DND-41 (cell line): ENCODE results near the gene KHSRP.

Experiments
- ATAC-seq: fragments of 200-7000 bp; cut with Tn5 transposase; 3 replicates; pipeline ENCODE4 v1.9.1; 2021; ENCODE audit warnings: low read depth; ENCODE audit not compliant: insufficient read depth
- DNase-seq: peaks from one replicate; pipeline ENCODE4 v3.0.0-alpha.2; 2020
- H2AFZ ChIP-seq: 2 replicates; pipeline ENCODE4 v1.6.0; 2012; ENCODE audit warnings: low read depth, low read length
- H3K27ac ChIP-seq: 2 replicates; pipeline ENCODE4 v1.5.1; 2012; ENCODE audit warnings: low read length, inconsistent platforms
- H3K27me3 ChIP-seq: fragments of 200-600 bp; sonication (generic); 2 replicates; pipeline ENCODE4 v1.6.0; 2012; ENCODE audit warnings: low read length, mild to moderate bottlenecking, inconsistent platforms; ENCODE audit not compliant: insufficient read depth, poor library complexity
- H3K36me3 ChIP-seq: 2 replicates; pipeline ENCODE4 v1.5.1; 2012; ENCODE audit warnings: low read length, inconsistent platforms; ENCODE audit not compliant: insufficient read depth
- H3K4me1 ChIP-seq: 2 replicates; pipeline ENCODE4 v1.5.1; 2012; ENCODE audit warnings: mild to moderate bottlenecking, low read length; ENCODE audit not compliant: insufficient read depth
- H3K4me2 ChIP-seq: 2 replicates; pipeline ENCODE4 v1.6.0; 2012; ENCODE audit warnings: mild to moderate bottlenecking, moderate library complexity, low read length, inconsistent platforms; ENCODE audit not compliant: insufficient read depth
- H3K4me3 ChIP-seq, 2 experiments: fragments of 200-600 bp in 1 of 2; shearing (Covaris generic) in 1 of 2; 2 replicates each; pipeline ENCODE4 v1.5.1; 2012 to 2016; ENCODE audit warnings: inconsistent platforms in 2 of 2, low read length in 2 of 2, mild to moderate bottlenecking in 2 of 2, low read depth in 1 of 2, moderate library complexity in 1 of 2
- H3K79me2 ChIP-seq: 2 replicates; pipeline ENCODE4 v1.6.0; 2012; ENCODE audit warnings: low read length, inconsistent platforms; ENCODE audit not compliant: insufficient read depth
- H3K9ac ChIP-seq: 2 replicates; pipeline ENCODE4 v1.6.0; 2012; ENCODE audit warnings: low read depth, mild to moderate bottlenecking, inconsistent platforms, low read length, moderate library complexity
- H3K9me3 ChIP-seq: 2 replicates; pipeline ENCODE4 v1.5.1; 2012; ENCODE audit warnings: low read length, moderate library complexity, mild to moderate bottlenecking, inconsistent platforms; ENCODE audit not compliant: insufficient read depth, severe bottlenecking
- H4K20me1 ChIP-seq: 2 replicates; pipeline ENCODE4 v1.6.0; 2012; ENCODE audit warnings: low read length; ENCODE audit not compliant: insufficient read depth
- EZH2 ChIP-seq: IDR thresholded peaks from 3 replicates; pipeline ENCODE4 v1.6.1; 2012; ENCODE audit warnings: borderline replicate concordance, low read depth, mild to moderate bottlenecking, moderate library complexity, low read length, inconsistent platforms; ENCODE audit not compliant: severe bottlenecking
- TF ChIP-seq, protein P1 (sequence below): IDR thresholded peaks from 2 replicates; pipeline ENCODE4 v1.5.1; 2012; ENCODE audit warnings: borderline replicate concordance, low read length, moderate library complexity, mild to moderate bottlenecking; ENCODE audit not compliant: poor library complexity, severe bottlenecking; ENCODE audit errors: extremely low read depth

The KHSRP gene

DNA sequence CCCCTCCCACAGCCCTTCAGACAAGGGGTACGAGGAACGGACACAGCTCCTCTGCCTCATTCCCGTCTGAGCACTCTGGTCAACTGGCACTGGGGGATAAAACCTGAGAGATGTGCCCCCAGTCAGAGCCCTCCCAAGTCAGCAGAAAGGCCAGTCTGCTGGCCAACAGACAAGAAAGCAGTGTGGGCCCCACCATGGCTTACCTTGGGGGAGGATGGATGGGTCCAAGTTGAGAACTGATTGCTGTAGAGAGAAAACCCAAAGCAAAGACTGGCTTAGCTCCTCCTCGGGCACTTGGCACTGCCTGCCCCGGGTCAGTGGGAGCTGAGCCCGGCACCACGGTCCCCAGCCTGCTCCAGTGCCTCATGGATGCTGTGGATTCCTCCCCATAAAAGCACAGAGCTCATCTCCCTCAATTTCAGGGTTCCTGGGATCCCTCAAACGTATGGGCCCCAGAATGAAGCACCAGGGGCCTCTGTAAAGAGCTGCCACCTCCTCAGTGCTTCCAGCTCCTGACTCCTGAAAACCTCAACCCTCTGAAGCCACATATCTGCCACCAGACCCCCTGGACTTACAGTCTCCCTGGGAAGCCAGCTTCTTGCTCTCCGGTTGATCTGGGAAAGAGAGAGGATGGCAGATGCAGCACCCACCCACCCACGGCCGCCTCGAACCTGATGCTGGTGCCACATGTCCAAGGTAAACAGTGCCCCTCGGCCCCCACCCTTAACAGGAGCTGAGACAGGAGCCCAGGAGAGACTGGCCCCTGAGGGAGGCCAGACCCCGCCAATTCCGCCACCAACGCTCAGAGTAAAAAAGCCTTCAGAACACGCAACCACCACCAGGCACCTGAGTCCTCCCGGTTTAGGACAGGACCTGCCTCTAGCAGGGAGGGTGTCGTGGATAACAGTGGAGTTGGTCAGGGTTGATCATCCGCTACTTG is 3.3 kb downstream of the KHSRP start:
- Histone ChIP-seq H3K9ac (no peak overlapping the region), H3K4me2 (peak overlapping the region; percentile 97), H3K9me3 (no peaks in the 10 kb centered on the region), H3K36me3 (peaks cover 77% of the 10 kb centered on the region), H3K27ac (no peak overlapping the region), H3K4me3 (peak overlapping the region in 1 of 2 experiments; percentile 90; a peak in 1 of 4 replicates), H2AFZ (no peak overlapping the region), H3K79me2 (peaks cover 69% of the 10 kb centered on the region), H3K4me1 (peaks cover 37% of the 10 kb centered on the region), H3K27me3 (no peaks in the 10 kb centered on the region), H4K20me1 (peaks cover 78% of the 10 kb centered on the region)
- no peak for TF ChIP-seq EZH2
- TF ChIP-seq, protein P1, sequence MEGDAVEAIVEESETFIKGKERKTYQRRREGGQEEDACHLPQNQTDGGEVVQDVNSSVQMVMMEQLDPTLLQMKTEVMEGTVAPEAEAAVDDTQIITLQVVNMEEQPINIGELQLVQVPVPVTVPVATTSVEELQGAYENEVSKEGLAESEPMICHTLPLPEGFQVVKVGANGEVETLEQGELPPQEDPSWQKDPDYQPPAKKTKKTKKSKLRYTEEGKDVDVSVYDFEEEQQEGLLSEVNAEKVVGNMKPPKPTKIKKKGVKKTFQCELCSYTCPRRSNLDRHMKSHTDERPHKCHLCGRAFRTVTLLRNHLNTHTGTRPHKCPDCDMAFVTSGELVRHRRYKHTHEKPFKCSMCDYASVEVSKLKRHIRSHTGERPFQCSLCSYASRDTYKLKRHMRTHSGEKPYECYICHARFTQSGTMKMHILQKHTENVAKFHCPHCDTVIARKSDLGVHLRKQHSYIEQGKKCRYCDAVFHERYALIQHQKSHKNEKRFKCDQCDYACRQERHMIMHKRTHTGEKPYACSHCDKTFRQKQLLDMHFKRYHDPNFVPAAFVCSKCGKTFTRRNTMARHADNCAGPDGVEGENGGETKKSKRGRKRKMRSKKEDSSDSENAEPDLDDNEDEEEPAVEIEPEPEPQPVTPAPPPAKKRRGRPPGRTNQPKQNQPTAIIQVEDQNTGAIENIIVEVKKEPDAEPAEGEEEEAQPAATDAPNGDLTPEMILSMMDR = no peak
- ATAC-seq (no peak), DNase-seq (no peak)

DNA sequence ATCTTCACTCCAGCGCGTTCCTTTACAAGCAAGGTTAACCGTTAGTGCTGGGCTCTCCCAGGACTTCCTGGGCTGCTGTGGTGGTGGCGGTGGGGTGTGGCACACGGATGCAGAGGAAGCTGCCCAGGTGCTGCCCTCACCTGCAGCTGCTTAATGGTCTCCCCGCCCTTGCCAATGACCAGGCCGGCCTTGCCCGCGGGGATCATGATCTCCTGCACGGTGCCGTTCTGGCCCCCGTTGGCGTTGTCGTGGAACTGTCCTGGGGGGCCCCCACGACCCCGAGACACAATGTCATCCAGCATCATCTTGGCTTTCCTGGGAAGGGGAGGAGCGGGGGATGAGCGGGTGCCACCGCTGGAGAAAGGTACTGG is 6.1 kb downstream of the KHSRP start:
- H3K4me3 ChIP-seq = no peak overlapping the region
- H3K79me2 ChIP-seq = peaks cover 60% of the 10 kb centered on the region
- TF ChIP-seq, protein P1 = no peak
- no peak for TF ChIP-seq EZH2
- no peak overlapping the region for H2AFZ ChIP-seq
- H3K36me3 ChIP-seq = peaks cover 98% of the 10 kb centered on the region
- no peaks in the 10 kb centered on the region for H3K27me3 ChIP-seq
- ATAC-seq (no peak), DNase-seq (no peak)
- no peaks in the 10 kb centered on the region for H3K9me3 ChIP-seq
- peaks cover 94% of the 10 kb centered on the region for H4K20me1 ChIP-seq
- no peak overlapping the region for H3K4me2 ChIP-seq
- H3K27ac ChIP-seq = no peak overlapping the region
- H3K9ac ChIP-seq = no peak overlapping the region
- H3K4me1 ChIP-seq = peaks cover 23% of the 10 kb centered on the region

DNA sequence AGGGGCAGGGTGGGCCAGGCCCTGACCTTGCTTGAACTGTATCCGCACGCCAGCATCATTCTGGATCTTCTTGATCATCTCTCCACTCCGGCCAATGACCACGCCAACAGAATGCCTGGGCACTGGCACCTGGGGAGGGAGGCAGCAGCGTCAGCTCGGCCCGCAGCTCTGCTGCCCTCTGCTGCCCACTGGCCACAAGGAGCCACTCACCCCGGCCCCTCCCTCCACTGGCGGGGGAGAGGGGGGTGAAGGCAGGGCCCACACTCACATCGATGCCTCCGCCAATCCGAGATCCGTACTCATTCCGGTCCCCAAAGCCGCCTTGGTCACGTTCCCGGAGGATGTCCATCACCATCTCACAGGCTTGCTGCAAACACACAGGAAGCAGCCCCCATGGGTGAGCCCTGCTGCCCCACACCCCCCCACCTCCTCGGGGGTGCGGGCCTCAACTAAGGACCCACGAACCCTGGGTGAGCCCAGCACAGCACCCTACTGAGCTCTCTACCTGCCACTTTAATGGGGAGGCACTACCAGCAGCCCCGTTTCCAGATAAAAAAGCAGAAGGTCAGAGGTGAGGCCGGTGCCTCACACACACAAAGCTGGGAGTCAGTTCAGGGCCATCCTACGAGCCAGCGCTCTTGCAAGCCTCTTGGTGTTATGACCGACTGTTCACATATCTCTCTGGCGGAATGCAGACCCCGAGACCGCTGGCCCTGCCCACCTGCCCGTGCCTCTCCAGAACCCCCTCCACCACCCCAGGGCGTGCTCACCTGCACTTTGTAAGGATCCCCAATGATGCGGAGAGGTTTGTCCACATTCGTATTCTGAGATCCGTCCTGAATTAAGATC is 6.7 kb downstream of the KHSRP start:
- Histone ChIP-seq H3K27ac (no peak overlapping the region), H3K9me3 (no peaks in the 10 kb centered on the region)

More for the DNA sequence above, 6.7 kb downstream of the KHSRP start:
- Histone ChIP-seq H2AFZ (no peak overlapping the region), H3K27me3 (no peaks in the 10 kb centered on the region), H3K9ac (no peak overlapping the region), H3K36me3 (peaks cover 92% of the 10 kb centered on the region), H3K4me1 (peaks cover 17% of the 10 kb centered on the region), H4K20me1 (peaks cover 88% of the 10 kb centered on the region), H3K4me3 (no peak overlapping the region), H3K4me2 (no peak overlapping the region), H3K79me2 (peaks cover 54% of the 10 kb centered on the region)
- no peak for ATAC-seq
- no peak for TF ChIP-seq EZH2
- TF ChIP-seq, protein P1 = peak; percentile 17
- DNase-seq = no peak
